Prostate gland (tissue), 2 donors: ENCODE results near the gene FGGY. TPM values are rescaled to one million over a fixed set of nuclear protein-coding genes. Genes with fewer than 3 reads are reported as not detected.

ENCODE experiments used
- DNase-seq: peaks from one replicate; pipeline ENCODE4 v3.0.0-alpha.2; 2019; ENCODE audit warnings: low spot score
- H3K27ac ChIP-seq, 2 donors: fragments of 200-600 bp; sonication (generic); 2 replicates each; pipeline ENCODE4 v1.5.1; 2017 to 2019
- H3K27me3 ChIP-seq: fragments of 200-600 bp; sonication (generic); replicated peaks from 2 replicates; pipeline ENCODE4 v1.5.1; 2019; ENCODE audit not compliant: insufficient read depth
- H3K36me3 ChIP-seq, 2 donors: fragments of 200-600 bp; sonication (generic); 1 replicate in 1 of 2; 2 replicates in 1 of 2; pipeline versions ENCODE4 v1.5.1 to v1.8.1; 2017 to 2019
- H3K4me1 ChIP-seq: fragments of 200-600 bp; sonication (generic); replicated peaks from 2 replicates; pipeline ENCODE4 v1.5.1; 2019
- H3K4me3 ChIP-seq, 2 donors: fragments of 200-600 bp; sonication (generic); 2 replicates each; pipeline ENCODE4 v1.5.1; 2017 to 2019
- H3K9me3 ChIP-seq: fragments of 200-600 bp; sonication (generic); 2 replicates; pipeline ENCODE4 v1.5.1; 2017
- POLR2A ChIP-seq: fragments of 450-650 bp; IDR thresholded peaks from one replicate; pipeline ENCODE4 v1.6.1; 2016; ENCODE audit warnings: antibody characterized with exemption, mild to moderate bottlenecking
- POLR2AphosphoS5 ChIP-seq: sonication (generic); formaldehyde crosslinking; IDR thresholded peaks from one replicate; pipeline ENCODE4 v1.6.1; 2017; ENCODE audit warnings: antibody characterized with exemption
- intact Hi-C: fragments of 100-400 bp; cut with DNase I; formaldehyde crosslinking; loops from one replicate; pipeline ENCODE4 v1.14.2; 2022
- microRNA-seq: library from miRNA; unstranded; fragments of <30 nt; microRNA quantifications from one replicate; pipeline ENCODE4, GENCODE V29; 2016
- small RNA-seq, 2 donors: library from RNA; depleted of rRNA; stranded (forward); fragments of <200 nt; gene quantifications; one replicate each; pipeline ENCODE3, GENCODE V24; 2016
- total RNA-seq, 2 donors: library from RNA; depleted of rRNA; stranded (reverse); fragments of >200 nt; gene quantifications; one replicate each; pipeline ENCODE4 v1.1.0, GENCODE V29; 2016
- TF ChIP-seq, protein P1 (sequence below), 4 experiments: fragments of 200-600 bp in 2 of 4; fragments of 450-650 bp in 2 of 4; sonication (generic) in 2 of 4; IDR thresholded peaks; 1 replicate in 3 of 4; 2 replicates in 1 of 4; pipeline ENCODE4 v1.5.1; 2016 to 2019; ENCODE audit warnings: antibody characterized with exemption in 4 of 4, mild to moderate bottlenecking in 2 of 4, moderate library complexity in 2 of 4

FGGY gene
- total RNA-seq, 2 donors from 2014 or later, result 28.6 to 32.2 TPM

GRCh38 chr1:59804301-59804700 is 507.4 kb downstream of the FGGY start:
- Histone ChIP-seq H3K36me3 (no peaks in the 10 kb centered on the region), H3K4me1 (no peaks in the 10 kb centered on the region), H3K4me3 (no peak overlapping the region), H3K27ac (no peak overlapping the region), H3K9me3 (no peaks in the 10 kb centered on the region), H3K27me3 (no peaks in the 10 kb centered on the region)
- TF ChIP-seq, protein P1, sequence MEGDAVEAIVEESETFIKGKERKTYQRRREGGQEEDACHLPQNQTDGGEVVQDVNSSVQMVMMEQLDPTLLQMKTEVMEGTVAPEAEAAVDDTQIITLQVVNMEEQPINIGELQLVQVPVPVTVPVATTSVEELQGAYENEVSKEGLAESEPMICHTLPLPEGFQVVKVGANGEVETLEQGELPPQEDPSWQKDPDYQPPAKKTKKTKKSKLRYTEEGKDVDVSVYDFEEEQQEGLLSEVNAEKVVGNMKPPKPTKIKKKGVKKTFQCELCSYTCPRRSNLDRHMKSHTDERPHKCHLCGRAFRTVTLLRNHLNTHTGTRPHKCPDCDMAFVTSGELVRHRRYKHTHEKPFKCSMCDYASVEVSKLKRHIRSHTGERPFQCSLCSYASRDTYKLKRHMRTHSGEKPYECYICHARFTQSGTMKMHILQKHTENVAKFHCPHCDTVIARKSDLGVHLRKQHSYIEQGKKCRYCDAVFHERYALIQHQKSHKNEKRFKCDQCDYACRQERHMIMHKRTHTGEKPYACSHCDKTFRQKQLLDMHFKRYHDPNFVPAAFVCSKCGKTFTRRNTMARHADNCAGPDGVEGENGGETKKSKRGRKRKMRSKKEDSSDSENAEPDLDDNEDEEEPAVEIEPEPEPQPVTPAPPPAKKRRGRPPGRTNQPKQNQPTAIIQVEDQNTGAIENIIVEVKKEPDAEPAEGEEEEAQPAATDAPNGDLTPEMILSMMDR (IDR thresholded peaks at IDR 0.05), result no peak
- no peak for TF ChIP-seq POLR2A
- TF ChIP-seq POLR2AphosphoS5, result no peak
- intact Hi-C loops, result no loop called here
- no peak for DNase-seq

GRCh38 chr1:59805554-59805953 is 508.7 kb downstream of the FGGY start:
- H3K9me3 ChIP-seq, result no peaks in the 10 kb centered on the region
- DNase-seq, result no peak
- H3K27me3 ChIP-seq, result no peaks in the 10 kb centered on the region
- intact Hi-C loops, result no loop called here
- no peak overlapping the region for H3K4me3 ChIP-seq
- H3K27ac ChIP-seq, result no peak overlapping the region
- H3K36me3 ChIP-seq, result no peaks in the 10 kb centered on the region
- H3K4me1 ChIP-seq, result no peaks in the 10 kb centered on the region
- TF ChIP-seq, protein P1 (IDR thresholded peaks at IDR 0.05), result no peak
- no peak for TF ChIP-seq POLR2A
- no peak for TF ChIP-seq POLR2AphosphoS5

Small RNAs within 50 kb of the gene (microRNA-seq; reads per million reads assigned to microRNA genes)
- gene MIR4711, result 0.25 reads per million

Small RNAs within 50 kb of the gene (small RNA-seq; reads per million reads assigned to genes)
- gene MIR4711, result 0 to 0.09 reads per million in 2 donors
